GM12878 (cell line): ENCODE measurements around the gene EXOC4. TPM values are rescaled to one million over a fixed set of nuclear protein-coding genes. Genes with fewer than 3 reads are reported as not detected.

ENCODE experiments used
- ATAC-seq: fragments of 200-7000 bp; cut with Tn5 transposase; 3 replicates; pipeline ENCODE4 v1.9.1; 2020; ENCODE audit warnings: mild to moderate bottlenecking, moderate library complexity
- BruUV-seq: library from RNA; stranded (reverse); fragments of 400-500 nt; replicated peaks from 2 replicates; lab custom pipeline; 2021; lab: Mats Ljungman, UMichigan
- CTCF ChIA-PET: fragments of 300-600 bp; sonication (Branson Sonifier 250); formaldehyde crosslinking; extraction: SDS; loops from one replicate; lab custom pipeline; 2021; ENCODE audit warnings: inconsistent platforms; lab: Yijun Ruan, JAX
- POLR2A ChIA-PET: fragments of 350-600 bp; formaldehyde crosslinking; extraction: SDS; loops from one replicate; lab custom pipeline; 2021; ENCODE audit warnings: inconsistent platforms; lab: Charles Lee
- RAD21 ChIA-PET: fragments of 300-600 bp; sonication (Branson Sonifier 250); formaldehyde crosslinking; loops from one replicate; lab custom pipeline; 2023; ENCODE audit warnings: antibody characterized with exemption; ENCODE audit not compliant: unreplicated experiment; lab: Charles Lee
- SMC1A ChIA-PET: fragments of 300-600 bp; sonication (Branson Sonifier 250); formaldehyde crosslinking; loops from one replicate; lab custom pipeline; 2023; ENCODE audit not compliant: unreplicated experiment, uncharacterized antibody; lab: Charles Lee
- DNase-seq: peaks from one replicate; pipeline ENCODE4 v3.0.0-alpha.2; 2011; ENCODE audit warnings: low read depth, low spot score
- FAIRE-seq: peaks from 3 replicates; lab custom pipeline; 2011; peaks lifted over from hg19 to GRCh38; lab: Jason Lieb, UNC
- H2AFZ ChIP-seq: 2 replicates; pipeline ENCODE4 v1.6.0; 2011; ENCODE audit warnings: low read depth, low read length, control low read depth; ENCODE audit not compliant: control insufficient read depth
- H3K27ac ChIP-seq: 2 replicates; pipeline ENCODE4 v1.5.1; 2011; ENCODE audit warnings: control low read depth; ENCODE audit not compliant: control insufficient read depth, insufficient read depth
- H3K27me3 ChIP-seq, 2 experiments: replicated peaks in 1 of 2; 2 replicates each; pipeline versions ENCODE4 v1.6.0 to v1.6.1; 2011; ENCODE audit warnings: low read length in 1 of 2; ENCODE audit not compliant: control insufficient read depth in 2 of 2, insufficient read depth in 2 of 2
- H3K36me3 ChIP-seq, 2 experiments: 2 replicates each; pipeline ENCODE4 v1.5.1; 2011; ENCODE audit warnings: low read length in 1 of 2; ENCODE audit not compliant: control insufficient read depth in 2 of 2, insufficient read depth in 2 of 2
- H3K4me1 ChIP-seq: 2 replicates; pipeline ENCODE4 v1.6.1; 2011; ENCODE audit warnings: mild to moderate bottlenecking, low read length, moderate library complexity, mixed read lengths; ENCODE audit not compliant: control insufficient read depth, insufficient read depth
- H3K4me2 ChIP-seq: 2 replicates; pipeline ENCODE4 v1.6.0; 2011; ENCODE audit warnings: control low read depth; ENCODE audit not compliant: control insufficient read depth, insufficient read depth
- H3K4me3 ChIP-seq: fragments of 200-600 bp; sonication (generic); 2 replicates; pipeline ENCODE4 v1.5.1; 2016
- H3K79me2 ChIP-seq: 2 replicates; pipeline ENCODE4 v1.6.0; 2011; ENCODE audit warnings: low read length; ENCODE audit not compliant: control insufficient read depth, insufficient read depth
- H3K9ac ChIP-seq: 2 replicates; pipeline ENCODE4 v1.8.0; 2011; ENCODE audit warnings: low read length, control low read depth, mixed read lengths; ENCODE audit not compliant: control insufficient read depth, insufficient read depth
- H3K9me3 ChIP-seq: replicated peaks from 3 replicates; pipeline ENCODE4 v1.5.1; 2011; ENCODE audit warnings: mild to moderate bottlenecking, low read length; ENCODE audit not compliant: control insufficient read depth, insufficient read depth
- H4K20me1 ChIP-seq: 2 replicates; pipeline ENCODE4 v1.6.0; 2011; ENCODE audit not compliant: control insufficient read depth, insufficient read depth
- CBX5 ChIP-seq: sonication (generic); IDR thresholded peaks from 2 replicates; pipeline ENCODE4 v1.6.1; 2016; ENCODE audit warnings: low read depth, moderate library complexity, mild to moderate bottlenecking, inconsistent platforms
- CREB1 ChIP-seq: IDR thresholded peaks from 2 replicates; pipeline ENCODE4 v1.6.1; 2012; ENCODE audit warnings: low read depth, mild to moderate bottlenecking, inconsistent platforms
- ETV6 ChIP-seq, 2 experiments: fragments of 450-650 bp in 1 of 2; IDR thresholded peaks in 1 of 2; conservative IDR thresholded peaks in 1 of 2; 2 replicates each; pipeline ENCODE4 v1.6.1; 2014; ENCODE audit warnings: antibody characterized with exemption in 1 of 2, borderline replicate concordance in 1 of 2, low read depth in 1 of 2, mild to moderate bottlenecking in 1 of 2, moderate library complexity in 1 of 2
- GABPA ChIP-seq: IDR thresholded peaks from 2 replicates; pipeline ENCODE4 v1.6.1; 2014; ENCODE audit warnings: antibody characterized with exemption, low read depth, mild to moderate bottlenecking, inconsistent platforms
- IKZF1 ChIP-seq: fragments of 450-650 bp; conservative IDR thresholded peaks from 2 replicates; pipeline ENCODE4 v1.6.1; 2017; ENCODE audit warnings: antibody characterized with exemption, mild to moderate bottlenecking
- KAT2A ChIP-seq: conservative IDR thresholded peaks from 2 replicates; pipeline ENCODE4 v1.6.1; 2011; ENCODE audit warnings: low read depth, low read length; ENCODE audit not compliant: control insufficient read depth
- PKNOX1 ChIP-seq: fragments of 450-650 bp; IDR thresholded peaks from 2 replicates; pipeline ENCODE4 v1.6.1; 2016; ENCODE audit warnings: mild to moderate bottlenecking
- RUNX3 ChIP-seq: IDR thresholded peaks from 2 replicates; pipeline ENCODE4 v1.6.1; 2012; ENCODE audit warnings: low read length, inconsistent platforms
- ZBED1 ChIP-seq: IDR thresholded peaks from 2 replicates; pipeline ENCODE4 v1.6.1; 2016; ENCODE audit warnings: borderline replicate concordance
- ZNF687 ChIP-seq: fragments of 450-650 bp; IDR thresholded peaks from 2 replicates; pipeline ENCODE4 v1.6.1; 2017; ENCODE audit warnings: mild to moderate bottlenecking, moderate library complexity
- WGBS: methylation state at CpG from one replicate; pipeline ENCODE4 v1.1.6; 2016; ENCODE audit warnings: low lambda C conversion rate; ENCODE audit not compliant: insufficient replicate concordance, insufficient coverage; ENCODE audit errors: missing lambda C conversion rate; 5-methylcytosine and 5-hydroxymethylcytosine counted together
- in situ Hi-C: fragments of 300-500 bp; cut with MboI; formaldehyde crosslinking; loops from 9 replicates; pipeline ENCODE4 v1.14.3; 2018; ENCODE audit warnings: mixed read lengths
- intact Hi-C: fragments of 100-400 bp; cut with micrococcal nuclease; formaldehyde crosslinking; loops from one replicate; pipeline ENCODE4 v1.14.2; 2022; ENCODE audit not compliant: unreplicated experiment
- polyA plus RNA-seq, 11 experiments: library from polyadenylated mRNA; depleted of rRNA in 4 of 11; unstranded in 6 of 11; stranded (reverse) in 5 of 11; fragments of >200 nt; fragmentation: Nextera tagmentation in 4 of 11; fragmentation: Illumina TruSeq in 1 of 11; extraction: Ambion mirVana in 4 of 11; extraction: Trizol in 1 of 11; gene quantifications; 1 replicate in 1 of 11; 2 replicates in 10 of 11; pipeline versions ENCODE4 v1.2.1 to v1.2.3, GENCODE V29; 2011 to 2016; ENCODE audit warnings: inconsistent platforms in 2 of 11, missing spikeins in 2 of 11, low read depth in 1 of 11
- total RNA-seq, 4 experiments: library from RNA; depleted of rRNA in 3 of 4; stranded (reverse); fragments of >200 nt in 3 of 4; fragmentation: Illumina TruSeq in 1 of 4; extraction: Trizol in 1 of 4; gene quantifications; 2 replicates each; pipeline versions ENCODE4 v1.2.1 to v1.2.3, GENCODE V29; 2013 to 2021
- TF ChIP-seq, protein P1 (sequence below): IDR thresholded peaks from 2 replicates; pipeline ENCODE4 v1.6.1; 2012; ENCODE audit warnings: mild to moderate bottlenecking, low read depth, low read length

Gene EXOC4
- total and polyA plus RNA-seq, 10 of the 15 experiments (the other 5 are each of a cell fraction or from before 2014, with no cell fraction given), result 13.2 to 44.5 (median 29.6) TPM

DNA sequence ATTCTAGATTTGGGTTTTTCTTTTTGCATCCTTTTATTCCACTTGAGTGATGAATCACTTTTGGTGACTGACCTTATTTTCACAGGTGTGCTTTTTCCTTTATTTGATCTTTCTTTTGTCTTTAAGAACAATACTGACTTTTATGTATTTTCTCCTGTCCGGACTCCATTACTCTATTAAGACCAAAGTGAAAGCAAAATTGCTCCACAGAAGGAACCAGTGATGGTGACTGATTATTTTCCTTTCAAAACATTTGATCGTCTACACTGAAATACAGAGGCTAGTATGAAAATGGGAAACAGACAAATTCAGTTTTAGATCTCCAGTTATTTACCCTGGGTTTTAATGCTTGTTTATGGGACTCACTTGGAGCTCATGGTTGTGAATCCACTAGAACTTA, 15.5 kb downstream of the EXOC4 start:
- FAIRE-seq, result no peak
- H3K4me3 ChIP-seq, result no peak overlapping the region
- DNase-seq, result no peak
- WGBS, result 79% methylated on average over 2 of the region's 2 CpGs
- intact Hi-C loops, result no loop called here
- POLR2A ChIA-PET, result interaction anchor here (0.7 to 0.9 kb wide), 2 partner anchors 24 to 303 kb away, joined by 3 read pairs; no protein-coding TSS in a partner anchor
- no peak overlapping the region for H3K9ac ChIP-seq
- no peak overlapping the region for H3K4me2 ChIP-seq
- no peaks in the 10 kb centered on the region for H3K9me3 ChIP-seq
- RAD21 ChIA-PET, result interaction anchor here (1.4 kb wide), 1 partner anchor 166 kb away, joined by 5 read pairs; no protein-coding TSS in a partner anchor
- CTCF ChIA-PET, result no interaction called here
- no peaks in the 10 kb centered on the region for H4K20me1 ChIP-seq
- no peak overlapping the region for H2AFZ ChIP-seq
- H3K27ac ChIP-seq, result no peak overlapping the region
- H3K79me2 ChIP-seq, result no peaks in the 10 kb centered on the region; the same call in 1 of the 2 replicates
- ATAC-seq, result no peak
- in situ Hi-C loops, result no loop called here
- BruUV-seq, result no TSS peak
- H3K27me3 ChIP-seq, result no peaks in the 10 kb centered on the region
- H3K4me1 ChIP-seq, result no peaks in the 10 kb centered on the region
- SMC1A ChIA-PET, result interaction anchor here (1.0 kb wide), 1 partner anchor 10 kb away, joined by 4 read pairs; no protein-coding TSS in a partner anchor
- H3K36me3 ChIP-seq, result no peaks in the 10 kb centered on the region
- TF ChIP-seq GABPA (no peak), PKNOX1 (no peak), ETV6 (conservative IDR thresholded peaks at IDR 0.05 in 1 of 2, IDR thresholded peaks at IDR 0.05 in 1 of 2; ENCODE audit: borderline replicate concordance in 1 of 2, low read depth in 1 of 2) (no peak), RUNX3 (no peak), IKZF1 (no peak), CBX5 (no peak), CREB1 (no peak), ZBED1 (no peak), KAT2A (no peak), ZNF687 (no peak)
- TF ChIP-seq, protein P1, sequence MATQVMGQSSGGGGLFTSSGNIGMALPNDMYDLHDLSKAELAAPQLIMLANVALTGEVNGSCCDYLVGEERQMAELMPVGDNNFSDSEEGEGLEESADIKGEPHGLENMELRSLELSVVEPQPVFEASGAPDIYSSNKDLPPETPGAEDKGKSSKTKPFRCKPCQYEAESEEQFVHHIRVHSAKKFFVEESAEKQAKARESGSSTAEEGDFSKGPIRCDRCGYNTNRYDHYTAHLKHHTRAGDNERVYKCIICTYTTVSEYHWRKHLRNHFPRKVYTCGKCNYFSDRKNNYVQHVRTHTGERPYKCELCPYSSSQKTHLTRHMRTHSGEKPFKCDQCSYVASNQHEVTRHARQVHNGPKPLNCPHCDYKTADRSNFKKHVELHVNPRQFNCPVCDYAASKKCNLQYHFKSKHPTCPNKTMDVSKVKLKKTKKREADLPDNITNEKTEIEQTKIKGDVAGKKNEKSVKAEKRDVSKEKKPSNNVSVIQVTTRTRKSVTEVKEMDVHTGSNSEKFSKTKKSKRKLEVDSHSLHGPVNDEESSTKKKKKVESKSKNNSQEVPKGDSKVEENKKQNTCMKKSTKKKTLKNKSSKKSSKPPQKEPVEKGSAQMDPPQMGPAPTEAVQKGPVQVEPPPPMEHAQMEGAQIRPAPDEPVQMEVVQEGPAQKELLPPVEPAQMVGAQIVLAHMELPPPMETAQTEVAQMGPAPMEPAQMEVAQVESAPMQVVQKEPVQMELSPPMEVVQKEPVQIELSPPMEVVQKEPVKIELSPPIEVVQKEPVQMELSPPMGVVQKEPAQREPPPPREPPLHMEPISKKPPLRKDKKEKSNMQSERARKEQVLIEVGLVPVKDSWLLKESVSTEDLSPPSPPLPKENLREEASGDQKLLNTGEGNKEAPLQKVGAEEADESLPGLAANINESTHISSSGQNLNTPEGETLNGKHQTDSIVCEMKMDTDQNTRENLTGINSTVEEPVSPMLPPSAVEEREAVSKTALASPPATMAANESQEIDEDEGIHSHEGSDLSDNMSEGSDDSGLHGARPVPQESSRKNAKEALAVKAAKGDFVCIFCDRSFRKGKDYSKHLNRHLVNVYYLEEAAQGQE, result no peak
